Measurements from ENCODE around the gene BRD1.
"Not testable (repeated sequence)": the region's sequence is repeated elsewhere in the genome, so short reads cannot be mapped to it uniquely, and the experiment has no call there.

The BRD1 gene

GRCh38 chr22:49781886-49782285 lies 45.8 kb downstream of the BRD1 start:
- not testable (repeated sequence) for DNase-seq

GRCh38 chr22:49781289-49781782 lies 46.3 kb downstream of the BRD1 start:
- DNase-seq: no peak

GRCh38 chr22:49780698-49781288 lies 46.9 kb downstream of the BRD1 start:
- DNase-seq: no peak

GRCh38 chr22:49779853-49780697 lies 47.6 kb downstream of the BRD1 start:
- no peak for DNase-seq

GRCh38 chr22:49779211-49779610 lies 48.5 kb downstream of the BRD1 start:
- DNase-seq: no peak

- DNase-seq: no peak
Measured at GRCh38 chr22:49777569-49778249, 50.0 kb downstream of the BRD1 start.

GRCh38 chr22:49776891-49777290 lies 50.8 kb downstream of the BRD1 start:
- DNase-seq: no peak

- no peak for DNase-seq
Measured at GRCh38 chr22:49775867-49776511, 51.7 kb downstream of the BRD1 start.

GRCh38 chr22:49775191-49775866 lies 52.3 kb downstream of the BRD1 start:
- no peak for DNase-seq

- DNase-seq: no peak
Measured at GRCh38 chr22:49774499-49775151, 53.0 kb downstream of the BRD1 start.

- no peak for DNase-seq
Measured at GRCh38 chr22:49774046-49774445, 53.6 kb downstream of the BRD1 start.

GRCh38 chr22:49773531-49773930 lies 54.1 kb downstream of the BRD1 start:
- DNase-seq: no peak

GRCh38 chr22:49772692-49773091 lies 55.0 kb downstream of the BRD1 start:
- DNase-seq: no peak

GRCh38 chr22:49771266-49772065 lies 56.2 kb downstream of the BRD1 start:
- DNase-seq: no peak

- no peak for DNase-seq
Measured at GRCh38 chr22:49770547-49771265, 57.0 kb downstream of the BRD1 start.

GRCh38 chr22:49769691-49770546 lies 57.8 kb downstream of the BRD1 start:
- DNase-seq: no peak

GRCh38 chr22:49768951-49769690 lies 58.6 kb downstream of the BRD1 start:
- DNase-seq: no peak

GRCh38 chr22:49768077-49768910 lies 59.4 kb downstream of the BRD1 start:
- no peak for DNase-seq
